Activated CD4-positive, alpha-beta memory T cell treated with anti-CD3 and anti-CD28 coated beads, Interleukin-2, amount 10 ng/mL, durations not matched to agents 7 days and 5 days (primary cell): ENCODE results near the gene MAD2L1BP. TPM values are rescaled to one million over a fixed set of nuclear protein-coding genes. Genes with fewer than 3 reads are reported as not detected.

Experiments used
- CTCF ChIA-PET: fragments of 350-600 bp; sonication (Branson Sonifier 250); formaldehyde crosslinking; loops from one replicate; lab custom pipeline; 2021; ENCODE audit warnings: antibody characterized with exemption, inconsistent platforms; lab: Charles Lee
- POLR2A ChIA-PET: fragments of 350-600 bp; sonication (Branson Sonifier 250); formaldehyde crosslinking; loops from one replicate; lab custom pipeline; 2021; ENCODE audit warnings: antibody characterized with exemption; lab: Charles Lee
- DNase-seq: peaks from one replicate; pipeline ENCODE4 v3.0.0-alpha.2; 2020
- H3K27ac Mint-ChIP-seq: one replicate; pipeline ENCODE4 v1.8.0; 2021; ENCODE audit warnings: mild to moderate bottlenecking, mixed read lengths
- H3K27me3 Mint-ChIP-seq: one replicate; pipeline ENCODE4 v1.8.0; 2021; ENCODE audit warnings: mixed read lengths
- H3K36me3 Mint-ChIP-seq: one replicate; pipeline ENCODE4 v1.8.0; 2021; ENCODE audit warnings: low read depth, mixed read lengths
- H3K4me1 Mint-ChIP-seq: one replicate; pipeline ENCODE4 v1.8.0; 2021; ENCODE audit warnings: mixed read lengths
- H3K4me3 Mint-ChIP-seq: one replicate; pipeline ENCODE4 v1.8.0; 2021; ENCODE audit warnings: mild to moderate bottlenecking, mixed read lengths
- H3K9me3 Mint-ChIP-seq: one replicate; pipeline ENCODE4 v1.8.0; 2021; ENCODE audit warnings: mixed read lengths
- total RNA-seq, 2 experiments: library from RNA; stranded (reverse); gene quantifications; one replicate each; pipeline ENCODE4 v1.2.3, GENCODE V29; 2021

MAD2L1BP gene
- total RNA-seq, 2 experiments from 2014 or later = 40.4 to 41.8 TPM

DNA sequence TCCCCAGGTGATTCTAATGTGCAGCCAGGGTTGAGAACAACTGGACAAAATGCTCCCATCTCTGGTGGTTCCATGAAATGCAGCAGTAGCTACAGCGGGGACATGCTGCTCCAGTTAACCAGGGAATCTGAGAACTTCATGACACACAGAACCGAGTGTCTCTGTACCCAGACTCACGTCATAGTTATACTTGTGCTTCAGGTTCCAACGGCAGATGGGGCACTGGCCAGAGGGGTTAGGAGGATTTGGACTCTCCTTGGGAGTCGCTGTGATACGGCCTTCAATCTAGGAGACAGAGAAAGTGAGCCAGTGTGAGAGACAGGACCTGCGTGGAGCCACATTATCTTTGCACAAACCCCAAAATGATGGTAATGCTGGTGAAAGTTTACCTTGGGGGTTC lies 42.7 kb downstream of the MAD2L1BP start:
- no peaks in the 10 kb centered on the region for H3K27me3 Mint-ChIP-seq
- DNase-seq = no peak
- H3K27ac Mint-ChIP-seq = no peak overlapping the region
- H3K4me3 Mint-ChIP-seq = no peak overlapping the region
- ChIA-PET CTCF (interaction anchor here (1.3 to 1.9 kb wide), 3 partner anchors 11 to 13 kb away, joined by 3 to 9 read pairs (median 3); no protein-coding TSS in a partner anchor), POLR2A (no interaction called here)
- H3K4me1 Mint-ChIP-seq = peaks cover 4% of the 10 kb centered on the region
- no peaks in the 10 kb centered on the region for H3K9me3 Mint-ChIP-seq
- H3K36me3 Mint-ChIP-seq = peaks cover 51% of the 10 kb centered on the region

DNA sequence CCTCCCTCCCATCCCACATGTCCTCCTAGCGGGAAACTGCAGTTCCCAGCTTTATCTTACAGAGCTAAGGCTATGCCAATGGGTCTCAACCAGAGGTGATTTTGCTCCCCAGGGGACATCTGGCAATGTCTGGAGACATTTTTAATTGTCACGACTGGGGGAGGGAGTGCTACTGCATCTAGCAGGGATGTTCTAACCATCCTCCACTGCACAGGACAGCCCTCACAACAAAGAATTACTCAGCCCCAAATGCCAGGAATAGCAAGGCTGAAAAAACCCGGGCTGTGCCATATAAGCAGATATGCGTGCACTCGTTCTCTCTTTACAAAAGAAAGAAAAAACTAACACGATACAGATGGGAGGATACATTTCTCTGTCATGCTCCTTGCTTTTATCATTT lies 43.4 kb downstream of the MAD2L1BP start:
- POLR2A ChIA-PET = no interaction called here
- H3K4me1 Mint-ChIP-seq = peaks cover 9% of the 10 kb centered on the region

GRCh38 chr6:43680308-43681200 lies 44.9 kb downstream of the MAD2L1BP start:
- no peaks in the 10 kb centered on the region for H3K9me3 Mint-ChIP-seq
- ChIA-PET POLR2A (interaction anchor here (1.2 kb wide), 1 partner anchor 11 kb away, joined by 5 read pairs; no protein-coding TSS in a partner anchor), CTCF (no interaction called here)
- H3K4me1 Mint-ChIP-seq = peaks cover 18% of the 10 kb centered on the region
- no peak overlapping the region for H3K27ac Mint-ChIP-seq
- no peak overlapping the region for H3K4me3 Mint-ChIP-seq
- peaks cover 38% of the 10 kb centered on the region for H3K36me3 Mint-ChIP-seq
- H3K27me3 Mint-ChIP-seq = no peaks in the 10 kb centered on the region
- no peak for DNase-seq

More for the DNA sequence above, 43.4 kb downstream of the MAD2L1BP start:
- Mint-ChIP-seq H3K9me3 (no peaks in the 10 kb centered on the region), H3K36me3 (peaks cover 47% of the 10 kb centered on the region), H3K27me3 (no peaks in the 10 kb centered on the region), H3K27ac (no peak overlapping the region), H3K4me3 (no peak overlapping the region)
- CTCF ChIA-PET = interaction anchor here (1.3 kb wide), 1 partner anchor 12 kb away, joined by 3 read pairs; no protein-coding TSS in a partner anchor
- no peak for DNase-seq

- POLR2A ChIA-PET = interaction anchor here (1.2 kb wide), 1 partner anchor 12 kb away, joined by 5 read pairs; no protein-coding TSS in a partner anchor
Observed at GRCh38 chr6:43681303-43681702, 45.7 kb downstream of the MAD2L1BP start.

DNA sequence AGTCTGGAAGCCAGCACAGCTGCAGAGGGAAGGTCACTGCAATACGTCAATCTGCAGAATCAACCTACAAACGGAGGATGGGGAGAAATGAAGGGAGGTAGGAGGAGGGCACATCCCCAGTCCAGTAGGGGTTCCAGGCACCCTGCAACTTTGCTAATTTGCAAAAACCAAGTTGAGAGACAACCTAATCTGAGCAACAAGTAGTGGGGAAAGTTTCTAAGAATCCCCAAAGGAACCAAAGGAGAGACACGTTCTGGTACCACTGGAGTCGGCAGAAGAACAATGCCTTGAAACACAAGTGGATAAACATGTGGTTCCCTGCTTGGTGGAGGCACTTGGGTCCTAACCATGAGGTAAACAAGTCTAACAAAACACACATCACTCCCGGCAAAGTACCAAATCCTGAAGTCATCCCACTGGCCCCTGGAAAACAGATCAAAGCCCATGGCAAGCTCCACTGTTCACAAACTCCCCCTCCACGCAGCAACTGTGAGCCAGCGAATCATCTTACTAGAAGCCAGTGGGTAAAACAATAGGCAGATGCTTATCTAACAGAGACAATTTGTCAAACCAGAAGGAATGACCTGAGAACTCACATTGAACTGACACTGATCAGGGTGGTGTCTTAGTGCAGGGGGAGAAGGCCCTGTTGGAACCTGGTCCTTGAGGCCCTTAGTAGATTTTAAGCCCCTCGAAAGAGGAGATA lies 47.2 kb downstream of the MAD2L1BP start:
- no peak for DNase-seq
- H3K9me3 Mint-ChIP-seq = no peaks in the 10 kb centered on the region
- H3K4me3 Mint-ChIP-seq = no peak overlapping the region
- no peak overlapping the region for H3K27ac Mint-ChIP-seq
- CTCF ChIA-PET = no interaction called here
- H3K27me3 Mint-ChIP-seq = no peaks in the 10 kb centered on the region
- POLR2A ChIA-PET = no interaction called here
- H3K4me1 Mint-ChIP-seq = peaks cover 33% of the 10 kb centered on the region
- peaks cover 37% of the 10 kb centered on the region for H3K36me3 Mint-ChIP-seq

More at GRCh38 chr6:43681303-43681702, 45.7 kb downstream of the MAD2L1BP start:
- Mint-ChIP-seq H3K9me3 (no peaks in the 10 kb centered on the region), H3K36me3 (peaks cover 34% of the 10 kb centered on the region), H3K27ac (no peak overlapping the region), H3K4me3 (no peak overlapping the region), H3K4me1 (peaks cover 24% of the 10 kb centered on the region), H3K27me3 (no peaks in the 10 kb centered on the region)
- CTCF ChIA-PET = no interaction called here
- no peak for DNase-seq

DNA sequence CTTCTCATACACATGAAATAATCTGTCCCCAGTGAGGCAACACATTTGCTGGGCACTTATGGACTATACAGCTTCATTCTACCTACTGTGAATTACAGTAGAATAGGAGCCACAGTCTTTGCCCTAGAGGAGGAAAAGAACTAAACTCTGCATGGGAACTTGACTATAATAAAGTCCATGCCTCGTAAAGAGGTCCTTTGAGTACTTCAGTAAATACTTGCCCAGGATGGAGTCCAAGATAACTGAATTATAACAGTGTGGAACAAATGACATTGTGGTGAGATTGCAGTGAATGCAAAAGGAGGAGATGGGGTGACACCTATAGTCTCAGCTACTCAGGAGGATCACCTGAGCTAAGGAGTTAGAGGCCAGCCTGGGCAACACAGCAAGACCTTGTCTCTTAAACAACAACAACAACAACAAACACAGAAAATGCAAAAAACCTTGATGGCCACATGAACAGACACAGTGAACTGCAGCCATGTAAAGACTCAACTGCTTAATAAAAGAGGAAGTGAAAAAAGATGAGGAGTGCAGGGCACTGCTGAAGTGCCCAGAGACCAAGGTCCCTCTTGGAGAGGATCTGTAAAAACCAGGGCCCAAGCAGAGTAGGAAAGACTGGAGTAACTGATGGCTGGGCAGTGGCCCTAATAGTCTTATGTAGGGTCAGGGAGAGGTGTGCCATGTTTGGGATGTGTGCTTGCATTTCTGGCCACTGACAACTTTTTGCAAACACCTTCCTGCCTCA lies 48.2 kb downstream of the MAD2L1BP start:
- ChIA-PET CTCF (no interaction called here), POLR2A (no interaction called here)
- no peak overlapping the region for H3K4me3 Mint-ChIP-seq
- H3K27ac Mint-ChIP-seq = no peak overlapping the region
- peaks cover 40% of the 10 kb centered on the region for H3K4me1 Mint-ChIP-seq
- H3K9me3 Mint-ChIP-seq = no peaks in the 10 kb centered on the region
- H3K27me3 Mint-ChIP-seq = no peaks in the 10 kb centered on the region
- no peak for DNase-seq
- H3K36me3 Mint-ChIP-seq = peaks cover 30% of the 10 kb centered on the region

GRCh38 chr6:43687079-43687436 lies 51.4 kb downstream of the MAD2L1BP start:
- peak overlapping the region; percentile 80 for H3K27ac Mint-ChIP-seq
- DNase-seq = no peak
- no peaks in the 10 kb centered on the region for H3K27me3 Mint-ChIP-seq
- H3K4me3 Mint-ChIP-seq = peak overlapping the region; percentile 81
- POLR2A ChIA-PET = interaction anchor here (1.3 to 5.1 kb wide), 4 partner anchors 17 to 58 kb away, joined by 5 to 23 read pairs (median 9); partner anchors contain the start of genes GTPBP2 and MAD2L1BP
- H3K9me3 Mint-ChIP-seq = no peaks in the 10 kb centered on the region
- H3K36me3 Mint-ChIP-seq = peaks cover 19% of the 10 kb centered on the region
- H3K4me1 Mint-ChIP-seq = peaks cover 40% of the 10 kb centered on the region
- CTCF ChIA-PET = interaction anchor here (1.5 to 4.5 kb wide), 5 partner anchors 17 to 392 kb away, joined by 5 to 22 read pairs (median 9); partner anchors contain the start of gene VEGFA

DNA sequence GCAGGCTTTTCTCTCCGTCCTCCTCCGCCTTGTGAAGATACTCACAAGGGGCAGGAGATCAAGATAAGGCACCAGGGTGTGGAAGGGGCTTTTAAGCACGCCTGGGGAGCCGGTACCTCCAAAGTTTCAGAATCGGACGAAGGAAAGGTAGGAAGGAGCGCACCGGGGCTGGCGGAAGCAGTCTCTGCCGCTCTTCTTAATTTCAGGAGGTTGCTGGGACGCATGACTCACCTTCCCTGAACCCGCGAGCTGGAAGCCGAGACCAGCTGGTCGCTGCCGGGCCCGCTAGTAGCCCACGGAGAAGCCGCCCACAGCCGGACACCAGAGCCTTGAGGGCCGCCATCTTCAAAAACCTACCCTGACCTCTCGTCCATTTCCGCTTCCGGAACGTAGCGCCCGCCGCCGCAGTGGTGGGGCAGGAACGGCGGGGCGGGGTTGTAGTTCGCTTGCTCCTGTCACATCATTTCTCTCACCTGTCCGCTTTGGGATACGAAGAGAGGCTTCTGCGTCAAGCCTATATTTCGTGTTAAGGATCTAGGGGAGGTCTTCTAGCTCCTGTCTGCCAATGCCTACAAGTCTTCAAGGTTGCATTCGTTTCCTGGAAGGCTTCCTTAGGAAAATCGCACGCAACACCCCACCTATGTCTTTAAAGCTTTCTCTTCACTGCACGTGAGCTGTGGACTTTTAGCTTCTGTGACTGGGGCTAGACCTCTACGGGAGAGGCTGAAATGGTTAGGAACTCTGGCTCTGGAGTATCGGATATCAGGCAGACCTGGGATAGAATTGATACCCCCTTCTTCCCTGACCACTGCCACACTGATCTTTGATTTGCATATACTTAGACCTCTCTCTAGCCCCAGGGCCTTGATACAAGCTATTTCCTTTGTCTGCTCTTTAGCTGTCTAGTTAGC lies 52.1 kb downstream of the MAD2L1BP start, which contains the start of gene MRPS18A:
MRPS18A (minus strand) TSS at position 355 of the 911 bp plus-strand sequence; CDS start at position 343, 12 bp downstream.
- no peaks in the 10 kb centered on the region for H3K9me3 Mint-ChIP-seq
- peak; percentile 88 for DNase-seq
- peak within 1 kb of the TSS; percentile 80 for H3K27ac Mint-ChIP-seq
- peaks cover 16% of the 10 kb centered on the region for H3K36me3 Mint-ChIP-seq
- ChIA-PET CTCF (interaction anchor here (0.7 to 4.5 kb wide), 8 partner anchors 18 to 391 kb away, joined by 3 to 22 read pairs (median 8); partner anchors contain the start of genes GTPBP2 and VEGFA), POLR2A (interaction anchor here (0.7 to 5.1 kb wide), 8 partner anchors 13 to 82 kb away, joined by 3 to 23 read pairs (median 4); partner anchors contain the start of genes GTPBP2, MAD2L1BP and VEGFA)
- H3K27me3 Mint-ChIP-seq = no peaks in the 10 kb centered on the region
- peak within 1 kb of the TSS; percentile 81 for H3K4me3 Mint-ChIP-seq
- peaks cover 40% of the 10 kb centered on the region for H3K4me1 Mint-ChIP-seq

GRCh38 chr6:43689421-43689820 lies 53.8 kb downstream of the MAD2L1BP start:
- Mint-ChIP-seq H3K4me3 (no peak overlapping the region), H3K27ac (no peak overlapping the region), H3K9me3 (no peaks in the 10 kb centered on the region), H3K27me3 (peaks cover 2% of the 10 kb centered on the region), H3K36me3 (peaks cover 10% of the 10 kb centered on the region), H3K4me1 (peaks cover 28% of the 10 kb centered on the region)
- DNase-seq = no peak
- ChIA-PET POLR2A (interaction anchor here (5.1 kb wide), 1 partner anchor 19 kb away, joined by 23 read pairs; no protein-coding TSS in a partner anchor), CTCF (interaction anchor here (1.5 to 4.5 kb wide), 4 partner anchors 22 to 389 kb away, joined by 7 to 22 read pairs (median 13); partner anchors contain the start of gene VEGFA)
